Parietal lobe (tissue), 2 donors: ENCODE results near the gene FKBP10. TPM values are rescaled to one million over a fixed set of nuclear protein-coding genes. Genes with fewer than 3 reads are reported as not detected.

Source experiments
- small RNA-seq: library from RNA; depleted of rRNA; stranded (forward); fragments of <200 nt; gene quantifications from one replicate; pipeline ENCODE3, GENCODE V24; 2014; ENCODE audit warnings: low replicate concordance
- total RNA-seq: library from RNA; depleted of rRNA; stranded (reverse); fragments of >200 nt; gene quantifications from one replicate; pipeline ENCODE4 v1.2.3, GENCODE V29; 2014

The FKBP10 gene
- 12.5 TPM for total RNA-seq

DNA sequence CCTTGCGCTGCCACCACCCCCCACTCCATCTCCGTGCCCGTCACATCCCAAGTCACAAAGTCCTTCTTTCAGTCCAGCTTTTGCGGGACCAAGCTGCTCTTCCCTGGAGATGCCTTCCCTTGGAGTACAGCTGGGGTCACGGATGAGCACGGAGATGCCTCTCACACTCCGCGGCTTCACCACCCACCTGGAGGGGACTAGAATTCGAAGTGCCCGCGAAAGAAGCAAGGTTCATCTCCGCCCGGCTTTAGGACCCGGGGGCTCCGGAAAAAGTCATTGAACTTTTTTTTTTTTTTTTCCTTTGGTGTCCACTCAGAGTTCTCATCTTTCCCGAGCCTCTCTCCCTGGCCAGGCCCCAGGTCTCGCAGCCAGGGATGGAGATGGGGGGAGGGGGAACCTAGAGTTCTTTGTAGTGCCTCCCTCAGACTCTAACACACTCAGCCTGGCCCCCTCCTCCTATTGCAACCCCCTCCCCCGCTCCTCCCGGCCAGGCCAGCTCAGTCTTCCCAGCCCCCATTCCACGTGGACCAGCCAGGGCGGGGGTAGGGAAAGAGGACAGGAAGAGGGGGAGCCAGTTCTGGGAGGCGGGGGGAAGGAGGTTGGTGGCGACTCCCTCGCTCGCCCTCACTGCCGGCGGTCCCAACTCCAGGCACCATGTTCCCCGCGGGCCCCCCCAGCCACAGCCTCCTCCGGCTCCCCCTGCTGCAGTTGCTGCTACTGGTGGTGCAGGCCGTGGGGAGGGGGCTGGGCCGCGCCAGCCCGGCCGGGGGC is at the start of gene FKBP10:
TSS of gene FKBP10 (plus strand) at position 624 of the 771 bp plus-strand sequence. CDS start at position 655, 31 bp downstream.

GRCh38 chr17:41786227-41787020 is 26.4 kb upstream of the FKBP10 start, which contains the start of gene JUP:
Gene JUP, minus strand, starts transcription at chr17:41786711. Its CDS starts 14,857 bp downstream, at chr17:41771854.

DNA sequence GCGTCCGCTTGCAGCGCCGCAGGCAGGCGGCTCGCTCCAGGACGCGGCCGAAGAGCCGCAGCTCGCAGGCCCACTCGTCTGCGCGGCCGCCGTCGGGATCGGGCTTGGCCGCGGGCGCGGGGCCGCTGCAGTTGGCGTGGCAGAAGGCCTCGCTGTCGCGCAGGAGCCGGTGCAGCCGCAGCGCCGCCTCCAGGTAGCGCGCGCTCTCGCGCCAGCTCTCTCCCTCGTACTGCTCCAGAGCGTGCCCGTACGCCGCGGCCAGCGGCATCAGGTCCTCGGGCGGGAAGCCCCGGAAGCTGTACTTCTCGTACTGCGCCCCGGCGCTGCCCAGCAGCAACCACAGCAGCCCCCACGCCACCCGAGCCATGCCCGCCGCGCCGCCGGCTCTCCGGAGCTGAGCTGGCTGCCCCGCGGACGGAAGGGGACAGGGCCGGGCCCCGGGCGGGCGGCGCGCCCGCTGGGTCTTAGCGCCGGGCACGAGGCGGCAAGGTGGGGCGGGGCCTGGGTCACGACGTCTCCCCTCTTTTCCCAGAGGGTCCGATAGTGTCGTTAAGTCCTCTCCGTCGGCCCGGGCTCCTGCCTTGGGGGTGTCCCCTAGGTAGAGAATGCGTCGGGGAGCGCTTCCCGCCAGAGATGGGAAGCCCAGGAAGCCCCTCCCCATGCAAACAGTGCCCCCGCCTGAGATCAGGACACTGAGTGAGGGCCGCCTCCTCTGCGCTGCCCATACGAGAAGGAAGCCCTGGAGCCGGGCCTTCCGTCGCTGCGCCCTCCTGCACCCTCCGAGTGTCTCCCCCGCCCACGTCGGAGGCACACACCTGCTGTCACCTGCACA is 1.0 kb upstream of the FKBP10 start, which contains the start of gene P3H4:
TSS of gene P3H4 (minus strand) at position 401 of the 832 bp plus-strand sequence. CDS start at position 367, 34 bp downstream.

DNA sequence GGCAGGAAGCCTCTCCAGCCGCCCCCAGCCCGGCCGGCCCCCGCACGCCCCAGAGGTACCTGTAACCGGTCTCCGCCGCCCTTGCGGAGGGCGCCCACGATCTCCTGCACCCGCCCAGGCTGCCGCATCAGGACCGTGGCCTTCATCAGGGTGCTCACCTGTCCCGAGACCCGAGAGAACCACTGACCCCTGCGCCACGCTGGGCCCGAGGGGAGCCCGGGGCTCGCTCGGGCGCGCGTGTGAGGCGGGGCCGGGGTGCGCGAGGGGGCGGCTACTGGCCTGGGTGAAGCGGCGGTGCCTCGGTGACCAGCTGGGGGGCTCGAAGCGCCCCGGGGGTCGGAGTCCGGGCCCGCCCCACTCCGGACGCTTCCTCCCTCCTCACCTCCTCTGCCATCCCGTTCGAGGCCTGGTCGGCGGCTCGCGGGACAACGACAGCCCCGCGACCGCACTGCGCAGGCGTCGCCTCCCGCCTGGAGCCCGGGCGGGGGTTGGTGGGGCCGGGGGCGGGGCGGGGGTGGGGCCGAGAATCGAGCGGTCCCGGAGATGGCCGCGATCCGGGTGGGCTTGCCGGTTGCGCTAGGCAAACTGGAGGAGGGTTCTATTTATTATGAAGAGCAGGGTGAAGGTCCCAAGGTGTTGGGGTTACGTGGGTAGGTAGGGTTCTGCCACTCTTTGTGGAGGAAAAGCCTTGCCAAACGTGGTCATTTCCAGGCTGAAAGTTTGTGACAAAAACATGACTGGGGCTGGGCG is 23.2 kb downstream of the FKBP10 start, which contains the start of gene NT5C3B:
TSS of gene NT5C3B (minus strand) at position 433 of the 750 bp plus-strand sequence. CDS start at position 394, 39 bp downstream.

DNA sequence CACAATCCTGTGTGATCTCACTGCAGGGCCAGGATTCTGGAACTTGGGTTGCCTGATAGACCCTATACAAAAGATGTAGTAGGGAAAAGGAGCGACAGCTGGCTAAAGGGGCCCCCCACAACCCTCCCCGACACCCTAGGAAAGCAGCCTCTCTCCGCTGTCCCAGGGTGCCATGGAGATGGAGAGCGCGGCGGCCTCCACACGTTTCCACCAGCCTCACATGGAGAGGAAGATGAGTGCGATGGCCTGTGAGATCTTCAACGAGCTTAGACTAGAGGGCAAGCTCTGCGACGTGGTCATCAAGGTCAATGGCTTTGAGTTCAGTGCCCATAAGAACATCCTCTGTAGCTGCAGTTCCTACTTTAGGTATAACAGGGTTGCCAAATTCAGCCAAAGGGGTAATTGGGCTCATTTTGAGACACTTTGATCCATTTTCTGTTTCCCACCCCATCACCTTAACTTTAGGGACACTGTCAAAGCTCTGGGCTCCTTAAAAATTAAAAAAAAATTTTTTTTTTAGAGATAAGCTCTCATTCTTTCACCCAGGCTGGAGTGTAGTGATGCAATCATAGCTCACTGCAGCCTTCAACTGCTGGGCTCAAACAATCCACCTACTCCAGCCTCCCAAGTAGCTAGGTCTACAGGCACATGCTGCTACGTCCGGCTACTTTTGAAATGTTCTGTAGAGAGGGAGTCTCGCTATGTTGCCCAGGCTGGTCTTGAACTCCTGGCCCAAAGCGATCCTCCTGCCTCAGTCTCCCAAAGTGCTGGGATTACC is 25.1 kb downstream of the FKBP10 start, which contains the start of gene KLHL10:
TSS of gene KLHL10 (plus strand) at position 65 of the 778 bp plus-strand sequence. CDS start at position 173, 108 bp downstream.

DNA sequence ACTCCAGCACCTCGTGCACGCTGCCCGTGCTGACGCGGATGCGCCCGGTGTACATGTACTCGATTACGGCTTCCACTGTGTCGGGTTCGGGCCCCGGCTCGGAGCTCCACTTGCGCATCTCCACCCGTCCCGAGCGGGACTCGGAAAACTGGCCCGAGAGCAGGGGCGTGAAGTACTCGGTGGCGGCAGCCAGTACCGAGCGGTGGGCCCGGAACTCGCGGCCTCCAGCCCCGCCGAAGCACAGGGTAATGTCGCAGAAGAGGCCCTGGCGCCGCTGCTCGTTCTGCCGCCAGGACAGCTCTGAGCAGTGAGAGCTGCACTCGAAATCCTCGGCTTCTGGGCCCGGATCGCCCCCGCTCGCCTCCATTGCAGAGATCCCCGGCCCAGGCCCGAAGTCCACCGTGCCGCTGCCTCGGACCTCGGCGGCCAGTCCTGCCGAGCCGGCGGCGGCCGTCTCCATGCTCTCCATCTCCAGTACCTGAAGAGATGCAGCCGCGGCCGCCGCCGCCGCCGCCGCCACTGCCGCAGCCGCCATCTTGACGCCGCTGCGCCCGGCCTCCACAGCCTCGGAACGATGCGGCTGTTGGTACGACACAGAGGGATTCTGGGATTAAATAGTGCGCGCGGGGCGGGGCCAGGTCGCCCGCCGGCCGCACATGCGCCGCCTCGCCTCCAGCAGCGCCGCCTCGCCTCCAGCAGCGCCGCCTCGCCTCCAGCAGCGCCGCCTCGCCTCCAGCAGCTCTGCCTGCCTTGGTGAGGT is 52.2 kb downstream of the FKBP10 start, which contains the start of gene KLHL11:
TSS of gene KLHL11 (minus strand) at position 588 of the 760 bp plus-strand sequence. CDS start at position 535, 53 bp downstream.

Small RNA genes lying within 50 kb of the gene (small RNA-seq; reads per million reads assigned to genes)
- gene AC125257.2 = not detected

Other genes with a start within 250 kb of the FKBP10 start
- not detected for gene KRT9, start 240.9 kb upstream of the FKBP10 start, total RNA-seq
- not detected for gene KRT14, start 226.1 kb upstream of the FKBP10 start, total RNA-seq
- gene KRT16, start 200.2 kb upstream of the FKBP10 start, total RNA-seq = not detected
- gene KRT17, start 188.4 kb upstream of the FKBP10 start, total RNA-seq = not detected
- gene EIF1, start 124.1 kb upstream of the FKBP10 start, total RNA-seq = 110 TPM
- not detected for gene GAST, start 100.7 kb upstream of the FKBP10 start, total RNA-seq
- gene HAP1, start 78.4 kb upstream of the FKBP10 start, total RNA-seq = 0.31 TPM
- gene JUP, start 26.3 kb upstream of the FKBP10 start, total RNA-seq = 65.7 TPM
- gene P3H4, start 1.1 kb upstream of the FKBP10 start, total RNA-seq = 12.8 TPM
- gene NT5C3B, start 23.2 kb downstream of the FKBP10 start, total RNA-seq = 93.0 TPM
- not detected for gene KLHL10, start 24.8 kb downstream of the FKBP10 start, total RNA-seq
- 69.5 TPM for gene KLHL11, start 52.4 kb downstream of the FKBP10 start, total RNA-seq
- gene ACLY, start 105.9 kb downstream of the FKBP10 start, total RNA-seq = 131 TPM
- gene ODAD4, start 117.6 kb downstream of the FKBP10 start, total RNA-seq = 3.1 TPM
- 40.7 TPM for gene CNP, start 153.8 kb downstream of the FKBP10 start, total RNA-seq
- 92.3 TPM for gene DNAJC7, start 204.4 kb downstream of the FKBP10 start, total RNA-seq
- gene NKIRAS2, start 207.1 kb downstream of the FKBP10 start, total RNA-seq = 36.6 TPM
- gene C17orf113, start 237.6 kb downstream of the FKBP10 start, total RNA-seq = 4.7 TPM